Neuronal stem cell (in vitro differentiated cells): Measurements from ENCODE around the gene TEX13D.

Source experiments
- DNase-seq: peaks from one replicate; pipeline ENCODE4 v3.0.0-alpha.2; 2013; ENCODE audit warnings: low spot score
- H2AFZ ChIP-seq: one replicate; pipeline ENCODE4 v1.6.1; 2013; ENCODE audit warnings: mild to moderate bottlenecking, low read length, inconsistent platforms
- H2AK5ac ChIP-seq: 2 replicates; pipeline ENCODE4 v1.6.1; 2013; ENCODE audit warnings: low read depth, mild to moderate bottlenecking, inconsistent platforms, low read length, moderate library complexity, mixed read lengths
- H2BK120ac ChIP-seq: 2 replicates; pipeline ENCODE4 v1.6.1; 2013; ENCODE audit warnings: low read depth, mild to moderate bottlenecking, inconsistent platforms, low read length, moderate library complexity, mixed read lengths
- H2BK12ac ChIP-seq: one replicate; pipeline ENCODE4 v1.6.1; 2013; ENCODE audit warnings: low read length, inconsistent platforms
- H2BK15ac ChIP-seq: 2 replicates; pipeline ENCODE4 v1.6.1; 2013; ENCODE audit warnings: mild to moderate bottlenecking, low read length, inconsistent platforms, mixed read lengths
- H2BK5ac ChIP-seq: one replicate; pipeline ENCODE4 v1.6.1; 2013; ENCODE audit warnings: inconsistent platforms, mild to moderate bottlenecking, low read length, moderate library complexity
- H3K14ac ChIP-seq: one replicate; pipeline ENCODE4 v1.6.1; 2013; ENCODE audit warnings: low read length, inconsistent platforms
- H3K18ac ChIP-seq: 2 replicates; pipeline ENCODE4 v1.6.1; 2013; ENCODE audit warnings: low read length, inconsistent platforms
- H3K23ac ChIP-seq: 2 replicates; pipeline ENCODE4 v1.6.1; 2013; ENCODE audit warnings: low read depth, mild to moderate bottlenecking, mixed read lengths, low read length, inconsistent platforms; ENCODE audit not compliant: poor library complexity
- H3K27ac ChIP-seq: replicated peaks from 3 replicates; pipeline ENCODE4 v1.5.1; 2013; ENCODE audit warnings: low read length, inconsistent platforms
- H3K27me3 ChIP-seq, 3 experiments: 2 replicates each; pipeline ENCODE4 v1.6.1; 2013; ENCODE audit warnings: low read length in 3 of 3, mild to moderate bottlenecking in 2 of 3, inconsistent platforms in 1 of 3, low read depth in 1 of 3, mixed read lengths in 1 of 3, moderate library complexity in 1 of 3; ENCODE audit not compliant: control insufficient read depth in 3 of 3, insufficient read depth in 3 of 3
- H3K36me3 ChIP-seq, 2 donors: replicated peaks in 1 of 2; 2 replicates each; pipeline ENCODE4 v1.6.1; 2013; ENCODE audit warnings: low read length in 2 of 2; ENCODE audit not compliant: control insufficient read depth in 2 of 2, insufficient read depth in 2 of 2
- H3K4ac ChIP-seq: 2 replicates; pipeline ENCODE4 v1.6.1; 2013; ENCODE audit warnings: inconsistent platforms, mild to moderate bottlenecking, low read length, moderate library complexity
- H3K4me1 ChIP-seq, 2 donors: 1 replicate in 1 of 2; 2 replicates in 1 of 2; pipeline ENCODE4 v1.6.1; 2013; ENCODE audit warnings: low read length in 2 of 2, low read depth in 1 of 2; ENCODE audit not compliant: control insufficient read depth in 2 of 2, insufficient read depth in 1 of 2
- H3K4me2 ChIP-seq: one replicate; pipeline ENCODE4 v1.6.1; 2013; ENCODE audit warnings: mild to moderate bottlenecking, low read length, inconsistent platforms; ENCODE audit not compliant: insufficient read depth, poor library complexity, severe bottlenecking
- H3K4me3 ChIP-seq, 2 donors: 2 replicates each; pipeline ENCODE4 v1.5.1; 2013; ENCODE audit warnings: low read length in 2 of 2, mild to moderate bottlenecking in 2 of 2, inconsistent platforms in 1 of 2, moderate library complexity in 1 of 2
- H3K79me1 ChIP-seq: one replicate; pipeline ENCODE4 v1.6.1; 2013; ENCODE audit warnings: low read depth, mild to moderate bottlenecking, inconsistent platforms, low read length, moderate library complexity
- H3K9ac ChIP-seq: one replicate; pipeline ENCODE4 v1.6.1; 2013; ENCODE audit warnings: mild to moderate bottlenecking, low read depth, low read length, inconsistent platforms; ENCODE audit not compliant: poor library complexity
- H3K9me3 ChIP-seq, 2 donors: replicated peaks in 1 of 2; 2 replicates each; pipeline versions ENCODE3 to v1.6.1; 2013; ENCODE audit warnings: low read length in 2 of 2, mild to moderate bottlenecking in 2 of 2, inconsistent platforms in 1 of 2, low read depth in 1 of 2, mixed read lengths in 1 of 2, moderate library complexity in 1 of 2; ENCODE audit not compliant: control insufficient read depth in 2 of 2, insufficient read depth in 1 of 2
- H4K8ac ChIP-seq: one replicate; pipeline ENCODE4 v1.6.1; 2013; ENCODE audit warnings: low read depth, mild to moderate bottlenecking, inconsistent platforms, low read length, moderate library complexity
- H4K91ac ChIP-seq: one replicate; pipeline ENCODE4 v1.6.1; 2013; ENCODE audit warnings: low read length, low read depth, mild to moderate bottlenecking, inconsistent platforms; ENCODE audit not compliant: poor library complexity
- WGBS, 2 donors: extraction: QIAGEN DNeasy Blood & Tissue Kit; methylation state at CpG; one replicate each; pipeline ENCODE4 v1.1.7; 2013; ENCODE audit warnings: missing lambda C conversion rate in 2 of 2, mixed read lengths in 1 of 2; ENCODE audit not compliant: insufficient read length in 2 of 2, insufficient replicate concordance in 1 of 2; ENCODE audit errors: extremely low coverage in 2 of 2; 5-methylcytosine and 5-hydroxymethylcytosine counted together

TEX13D gene

DNA sequence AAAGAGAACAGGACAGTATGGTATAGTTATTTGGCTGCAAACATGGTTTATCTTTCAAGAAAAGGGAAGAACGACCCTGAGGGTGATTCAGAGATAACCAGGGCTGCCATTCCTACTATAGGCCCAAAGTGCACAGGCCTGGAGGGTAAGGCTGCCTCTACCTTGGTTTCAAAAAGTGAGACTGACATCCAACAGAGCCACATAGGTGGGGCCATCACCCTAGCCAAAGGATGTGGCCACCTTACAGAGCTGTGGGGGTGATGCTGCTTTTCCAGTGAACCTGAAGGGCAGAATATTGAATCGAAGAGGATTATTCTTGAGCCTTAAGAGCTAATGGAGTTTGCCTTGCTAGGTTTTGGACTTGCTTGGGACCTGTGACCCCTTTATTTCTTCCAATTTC lies 29.6 kb downstream of the TEX13D start:
- Histone ChIP-seq H3K9ac (no peak overlapping the region), H3K27me3 (no peaks in the 10 kb centered on the region), H4K8ac (no peak overlapping the region), H3K18ac (no peak overlapping the region), H3K4me1 (no peaks in the 10 kb centered on the region), H2AK5ac (no peak overlapping the region), H3K4ac (no peak overlapping the region), H2BK15ac (no peak overlapping the region), H2BK12ac (no peak overlapping the region), H3K9me3 (no peaks in the 10 kb centered on the region), H2BK5ac (no peak overlapping the region), H3K27ac (no peak overlapping the region), H3K4me3 (no peak overlapping the region), H3K36me3 (no peaks in the 10 kb centered on the region), H3K14ac (no peak overlapping the region), H4K91ac (no peak overlapping the region), H2AFZ (no peak overlapping the region), H3K79me1 (no peaks in the 10 kb centered on the region), H2BK120ac (no peak overlapping the region), H3K23ac (no peak overlapping the region), H3K4me2 (no peak overlapping the region)
- WGBS, 2 donors: no CpG with 5 or more reads among the region's 2 CpGs
- no peak for DNase-seq

GRCh38 chrX:124362761-124363160 lies 30.3 kb downstream of the TEX13D start:
- no peak overlapping the region for H2BK120ac ChIP-seq
- no peak overlapping the region for H2BK5ac ChIP-seq
- H3K18ac ChIP-seq: no peak overlapping the region
- no peaks in the 10 kb centered on the region for H3K36me3 ChIP-seq
- H2AFZ ChIP-seq: no peak overlapping the region
- H3K23ac ChIP-seq: no peak overlapping the region
- H2AK5ac ChIP-seq: no peak overlapping the region
- no peak overlapping the region for H3K4ac ChIP-seq
- no peak for DNase-seq
- no peak overlapping the region for H3K27ac ChIP-seq
- H2BK12ac ChIP-seq: no peak overlapping the region
- WGBS, 2 donors: no CpG with 5 or more reads among the region's 1 CpG
- H3K27me3 ChIP-seq: no peaks in the 10 kb centered on the region
- no peak overlapping the region for H3K9ac ChIP-seq
- no peak overlapping the region for H4K8ac ChIP-seq
- no peaks in the 10 kb centered on the region for H3K9me3 ChIP-seq
- H3K79me1 ChIP-seq: no peaks in the 10 kb centered on the region
- no peak overlapping the region for H2BK15ac ChIP-seq
- H3K4me2 ChIP-seq: no peak overlapping the region
- H3K4me3 ChIP-seq: no peak overlapping the region
- H4K91ac ChIP-seq: no peak overlapping the region
- no peaks in the 10 kb centered on the region for H3K4me1 ChIP-seq
- no peak overlapping the region for H3K14ac ChIP-seq

DNA sequence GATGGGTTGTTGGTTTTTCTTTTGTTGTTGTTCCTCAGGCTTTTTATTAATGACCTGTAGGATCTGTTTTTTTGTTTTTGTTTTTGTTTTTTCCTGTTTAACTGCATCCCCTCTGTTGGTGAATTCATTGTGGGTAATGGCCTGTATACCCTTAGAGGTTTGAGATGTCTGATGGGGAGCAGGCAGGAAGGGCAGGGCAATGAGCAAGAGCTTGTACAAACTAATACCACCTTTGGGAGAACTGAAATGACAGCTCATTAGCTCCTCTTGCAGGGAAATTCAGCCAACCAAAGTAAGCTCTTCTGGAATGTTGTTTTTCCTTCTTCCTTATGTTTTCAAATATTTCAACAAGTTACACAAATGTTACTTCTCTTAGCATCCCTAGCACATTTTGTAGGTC lies 37.3 kb downstream of the TEX13D start:
- Histone ChIP-seq H4K8ac (no peak overlapping the region), H3K27ac (no peak overlapping the region), H2BK15ac (no peak overlapping the region), H3K14ac (no peak overlapping the region), H3K4me2 (no peak overlapping the region), H2BK12ac (no peak overlapping the region), H3K18ac (no peak overlapping the region), H4K91ac (no peak overlapping the region), H3K4me1 (no peaks in the 10 kb centered on the region), H2BK120ac (no peak overlapping the region), H3K79me1 (no peaks in the 10 kb centered on the region), H3K27me3 (no peaks in the 10 kb centered on the region), H2AFZ (no peak overlapping the region), H3K36me3 (no peaks in the 10 kb centered on the region), H3K9ac (no peak overlapping the region), H2AK5ac (no peak overlapping the region), H3K4ac (no peak overlapping the region), H2BK5ac (no peak overlapping the region), H3K9me3 (no peaks in the 10 kb centered on the region), H3K23ac (no peak overlapping the region), H3K4me3 (no peak overlapping the region)
- DNase-seq: no peak

- DNase-seq: no peak
These were observed 40.9 kb downstream of the TEX13D start for GRCh38 chrX:124373348-124373747.

More at GRCh38 chrX:124373348-124373747, 40.9 kb downstream of the TEX13D start:
- WGBS, 2 donors: no CpG with 5 or more reads among the region's 1 CpG
- Histone ChIP-seq H3K4me1 (no peaks in the 10 kb centered on the region), H3K4me2 (no peak overlapping the region), H3K9me3 (no peaks in the 10 kb centered on the region), H2BK15ac (no peak overlapping the region), H3K4me3 (no peak overlapping the region), H3K27ac (no peak overlapping the region), H4K8ac (no peak overlapping the region), H3K23ac (no peak overlapping the region), H3K4ac (no peak overlapping the region), H2AFZ (no peak overlapping the region), H2BK12ac (no peak overlapping the region), H3K9ac (no peak overlapping the region), H4K91ac (no peak overlapping the region), H3K36me3 (no peaks in the 10 kb centered on the region), H2BK120ac (no peak overlapping the region), H3K27me3 (no peaks in the 10 kb centered on the region), H3K18ac (no peak overlapping the region), H3K79me1 (no peaks in the 10 kb centered on the region), H3K14ac (no peak overlapping the region), H2BK5ac (no peak overlapping the region), H2AK5ac (no peak overlapping the region)
